ENCODE data around the gene SEL1L2.

Gene SEL1L2

GRCh38 chr20:13862245-13862644 is 128.2 kb downstream of the SEL1L2 start:
- DNase-seq: no peak

- DNase-seq: no peak
Observed at GRCh38 chr20:13858871-13859270, 131.5 kb downstream of the SEL1L2 start.

- DNase-seq: no peak
Observed at GRCh38 chr20:13858439-13858838, 132.0 kb downstream of the SEL1L2 start.

GRCh38 chr20:13857961-13858360 is 132.5 kb downstream of the SEL1L2 start:
- DNase-seq: peak; percentile 30

GRCh38 chr20:13857304-13857703 is 133.1 kb downstream of the SEL1L2 start:
- DNase-seq: peak; percentile 37

GRCh38 chr20:13856354-13856753 is 134.1 kb downstream of the SEL1L2 start:
- no peak for DNase-seq

- DNase-seq: no peak
Observed at GRCh38 chr20:13855613-13856012, 134.8 kb downstream of the SEL1L2 start.

- DNase-seq: no peak
Observed at GRCh38 chr20:13852306-13852705, 138.1 kb downstream of the SEL1L2 start.

GRCh38 chr20:13851279-13851678 is 139.1 kb downstream of the SEL1L2 start:
- DNase-seq: no peak

GRCh38 chr20:13844296-13844695 is 146.1 kb downstream of the SEL1L2 start:
- DNase-seq: no peak

GRCh38 chr20:13841206-13841605 is 149.2 kb downstream of the SEL1L2 start:
- DNase-seq: no peak

GRCh38 chr20:13840093-13840465 is 150.3 kb downstream of the SEL1L2 start:
- DNase-seq: no peak

- no peak for DNase-seq
Observed at GRCh38 chr20:13839421-13840092, 150.9 kb downstream of the SEL1L2 start.

- DNase-seq: no peak
Observed at GRCh38 chr20:13838664-13839063, 151.8 kb downstream of the SEL1L2 start.

- no peak for DNase-seq
Observed at GRCh38 chr20:13831476-13831875, 158.9 kb downstream of the SEL1L2 start.

- DNase-seq: no peak
Observed at GRCh38 chr20:13825465-13825864, 164.9 kb downstream of the SEL1L2 start.

- DNase-seq: no peak
Observed at GRCh38 chr20:13824459-13824858, 166.0 kb downstream of the SEL1L2 start.

GRCh38 chr20:13822459-13822858 is 168.0 kb downstream of the SEL1L2 start:
- DNase-seq: no peak

GRCh38 chr20:13821876-13822275 is 168.5 kb downstream of the SEL1L2 start:
- DNase-seq: no peak

- DNase-seq: no peak
Observed at GRCh38 chr20:13819885-13820645, 170.3 kb downstream of the SEL1L2 start.

GRCh38 chr20:13817342-13817741 is 173.1 kb downstream of the SEL1L2 start:
- DNase-seq: no peak

- no peak for DNase-seq
Observed at GRCh38 chr20:13816757-13817156, 173.7 kb downstream of the SEL1L2 start.

GRCh38 chr20:13814672-13815071 is 175.7 kb downstream of the SEL1L2 start:
- DNase-seq: no peak

- DNase-seq: no peak
Observed at GRCh38 chr20:13813910-13814309, 176.5 kb downstream of the SEL1L2 start.

- DNase-seq: no peak
Observed at GRCh38 chr20:13810446-13810845, 180.0 kb downstream of the SEL1L2 start.

Data from femur (tissue), 1 donor.